NK-92 treated with Interleukin-12 subunit alpha and Interleukin-12 subunit beta, amount 100 ng/mL, for 24 hours (cell line): ENCODE data around the gene SPAM1.
"Not testable (repeated sequence)": the region's sequence is repeated elsewhere in the genome, so short reads cannot be mapped to it uniquely, and the experiment has no call there.

ENCODE experiments used
- DNase-seq: peaks from one replicate; lab custom pipeline; 2025; lab: John Stamatoyannopoulos, UW

SPAM1 gene

GRCh38 chr7:123948136-123948535, 23.1 kb downstream of the SPAM1 start:
- no peak for DNase-seq

DNA sequence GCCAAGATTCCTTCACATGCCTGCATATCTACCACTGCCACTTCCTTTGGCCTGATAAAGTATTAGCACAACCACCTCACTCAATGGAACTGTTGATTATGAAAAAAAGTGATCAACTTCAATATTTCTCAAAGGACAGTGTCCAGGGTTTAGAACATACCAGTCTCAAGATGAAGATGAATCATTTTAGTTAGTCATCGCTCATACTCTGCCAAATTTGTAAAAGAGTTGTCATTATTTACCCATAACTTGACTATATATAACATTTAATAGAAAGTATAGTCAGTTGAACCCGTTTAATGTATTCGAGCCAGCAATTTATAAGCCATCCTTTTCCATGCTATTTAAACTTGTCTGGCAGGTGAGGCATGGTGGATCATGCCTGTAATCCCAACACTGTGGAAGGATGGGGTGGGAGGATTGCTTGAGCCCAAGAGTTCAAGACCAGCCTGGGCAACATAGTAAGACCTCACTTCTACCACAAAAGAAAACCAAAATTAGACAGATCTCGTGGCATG, 33.2 kb downstream of the SPAM1 start:
- DNase-seq: no peak

DNA sequence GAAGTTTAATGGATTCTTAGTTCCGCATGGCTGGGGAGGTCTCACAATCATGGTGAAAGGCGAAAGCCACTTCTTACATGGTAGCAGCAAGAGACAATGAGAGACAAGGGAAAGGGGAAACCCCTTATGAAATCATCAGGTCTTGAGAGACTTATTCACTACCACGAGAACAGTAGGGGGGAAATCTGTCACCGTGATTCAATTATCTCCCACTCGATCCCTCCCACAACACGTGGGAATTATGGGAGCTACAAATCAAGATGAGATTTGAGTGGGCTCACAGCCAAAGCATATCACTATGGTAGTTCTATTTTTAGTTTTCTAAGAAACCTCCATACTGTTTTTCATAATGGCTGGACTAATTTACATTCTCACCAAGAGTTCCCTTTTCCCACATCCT, 36.7 kb downstream of the SPAM1 start:
- no peak for DNase-seq

- DNase-seq: no peak
Observed at GRCh38 chr7:123966936-123967335, 41.9 kb downstream of the SPAM1 start.

GRCh38 chr7:123972045-123972444, 47.0 kb downstream of the SPAM1 start:
- DNase-seq: no peak

- no peak for DNase-seq
Observed at GRCh38 chr7:123972831-123973230, 47.8 kb downstream of the SPAM1 start.

- DNase-seq: no peak
Observed at GRCh38 chr7:123974326-123974908, 49.4 kb downstream of the SPAM1 start.

- no peak for DNase-seq
Observed at GRCh38 chr7:123975084-123975483, 50.0 kb downstream of the SPAM1 start.

- DNase-seq: no peak
Observed at GRCh38 chr7:123977081-123977480, 52.0 kb downstream of the SPAM1 start.

GRCh38 chr7:123979876-123980275, 54.8 kb downstream of the SPAM1 start:
- DNase-seq: no peak

- DNase-seq: no peak
Observed at GRCh38 chr7:123987445-123987844, 62.4 kb downstream of the SPAM1 start.

DNA sequence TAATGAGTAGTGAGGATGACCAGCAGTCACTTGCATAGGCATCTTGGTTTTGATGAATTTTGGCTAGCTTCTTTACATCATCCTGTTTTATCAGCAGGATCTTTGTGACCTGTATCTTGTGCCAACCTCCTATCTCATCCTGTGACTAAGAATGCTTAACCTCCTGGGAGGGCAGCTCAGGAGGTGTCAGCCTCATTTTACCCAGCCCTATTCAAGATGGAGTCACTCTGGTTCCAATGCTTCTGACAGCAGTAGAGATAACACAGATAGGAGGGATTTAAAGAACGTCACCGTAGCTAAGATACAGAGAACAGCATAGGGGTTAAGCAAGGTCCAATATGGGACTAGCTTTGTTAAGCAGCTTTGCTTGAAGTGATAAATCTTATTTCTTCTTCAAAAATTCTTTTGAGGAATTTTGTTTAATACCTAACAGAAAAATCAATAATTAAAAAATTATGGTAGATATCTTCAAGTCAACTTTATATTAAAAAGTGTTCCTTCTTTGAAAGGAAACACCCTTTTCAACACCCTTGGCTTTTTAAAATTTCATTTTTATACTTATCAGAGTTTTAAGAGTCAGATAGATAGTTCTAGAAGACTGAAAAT, 68.0 kb downstream of the SPAM1 start:
- DNase-seq: no peak

DNA sequence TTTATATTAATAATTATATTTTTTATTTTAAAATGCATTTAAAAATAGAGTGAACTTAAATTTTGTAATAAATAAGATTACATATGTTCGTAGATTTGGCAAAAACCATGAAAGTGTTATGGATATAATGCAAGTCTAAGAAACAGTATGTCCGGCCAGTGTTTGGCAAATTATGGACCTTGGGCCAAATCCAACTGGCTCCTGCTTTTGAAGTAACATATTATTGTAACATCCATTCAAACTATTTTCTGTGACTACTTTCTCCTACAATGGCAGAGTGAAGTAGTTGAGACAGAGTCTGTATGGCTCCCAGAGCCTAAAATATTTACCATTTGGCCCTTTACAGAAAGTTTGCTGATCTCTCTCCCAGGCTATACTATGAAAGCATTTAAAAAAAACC, 69.0 kb downstream of the SPAM1 start:
- no peak for DNase-seq

DNA sequence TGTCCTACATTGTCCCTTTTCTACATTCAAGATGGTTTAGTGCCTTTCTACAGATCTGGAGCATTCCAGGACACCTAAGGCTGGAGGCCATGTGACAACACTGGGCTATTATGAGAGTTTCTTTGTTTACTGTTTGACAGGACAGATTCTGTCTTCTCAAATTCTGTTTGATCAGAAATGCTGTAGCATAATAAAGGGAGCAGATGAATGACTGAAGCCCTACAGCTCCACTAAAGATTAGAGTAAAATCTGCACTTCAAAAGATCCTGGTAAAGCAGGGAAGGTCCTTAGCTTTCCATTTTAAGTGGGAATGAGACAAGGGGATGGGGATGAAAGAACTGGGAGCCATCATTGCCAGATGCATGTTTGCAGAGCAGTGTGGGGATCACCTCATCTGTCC, 69.4 kb downstream of the SPAM1 start:
- DNase-seq: no peak

DNA sequence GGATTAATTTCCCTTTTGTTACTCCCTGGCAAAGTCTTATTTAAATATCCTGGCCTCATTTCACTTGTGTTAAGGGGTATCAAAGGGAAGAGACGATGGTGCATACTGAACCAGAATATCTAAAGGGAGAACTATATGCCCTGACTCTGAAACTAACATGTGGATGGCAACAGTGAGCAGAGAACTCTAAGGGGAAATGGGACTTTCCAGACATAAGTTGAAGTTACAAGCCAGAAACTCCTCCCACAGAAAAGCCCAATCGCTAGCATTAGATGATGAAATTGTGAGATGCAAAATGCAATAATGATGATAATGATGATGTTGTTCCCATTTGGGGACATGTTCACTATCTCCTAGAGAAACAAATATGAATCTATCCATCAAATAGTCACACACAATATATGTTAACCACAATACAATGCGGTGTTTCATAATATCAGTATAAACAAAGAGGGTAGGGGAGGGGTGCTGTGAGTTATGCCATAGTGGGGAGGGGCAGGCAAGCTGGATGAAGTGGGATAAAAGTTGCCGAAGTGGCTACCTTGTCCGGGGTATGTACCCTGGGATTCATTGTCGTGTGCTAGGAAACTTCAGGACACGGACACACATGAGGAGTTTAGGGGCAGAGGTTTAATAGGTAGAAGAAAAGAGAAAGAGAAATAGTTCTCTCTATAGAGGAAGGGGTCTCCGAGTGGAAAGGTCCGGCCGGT, 70.7 kb downstream of the SPAM1 start:
- DNase-seq: no peak

DNA sequence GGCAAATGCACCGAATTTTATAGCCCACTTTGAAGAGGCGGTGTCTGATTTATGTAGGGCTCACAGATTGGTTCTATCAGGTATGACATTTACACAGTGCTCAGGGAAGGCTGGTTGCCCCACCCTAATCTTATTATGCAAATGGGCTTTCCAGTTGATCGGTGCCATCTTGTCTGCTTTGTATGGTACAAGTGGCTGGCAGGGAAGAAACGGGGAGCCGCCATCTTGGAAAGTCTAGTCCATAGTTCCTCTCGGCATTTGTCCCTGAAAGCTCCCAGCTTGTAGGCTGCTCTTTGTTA, 71.2 kb downstream of the SPAM1 start:
- DNase-seq: no peak

- DNase-seq: no peak
Observed at GRCh38 chr7:123998921-123999320, 73.9 kb downstream of the SPAM1 start.

GRCh38 chr7:123999703-124000102, 74.7 kb downstream of the SPAM1 start:
- no peak for DNase-seq

GRCh38 chr7:124008296-124008695, 83.3 kb downstream of the SPAM1 start:
- DNase-seq: not testable (repeated sequence)

DNA sequence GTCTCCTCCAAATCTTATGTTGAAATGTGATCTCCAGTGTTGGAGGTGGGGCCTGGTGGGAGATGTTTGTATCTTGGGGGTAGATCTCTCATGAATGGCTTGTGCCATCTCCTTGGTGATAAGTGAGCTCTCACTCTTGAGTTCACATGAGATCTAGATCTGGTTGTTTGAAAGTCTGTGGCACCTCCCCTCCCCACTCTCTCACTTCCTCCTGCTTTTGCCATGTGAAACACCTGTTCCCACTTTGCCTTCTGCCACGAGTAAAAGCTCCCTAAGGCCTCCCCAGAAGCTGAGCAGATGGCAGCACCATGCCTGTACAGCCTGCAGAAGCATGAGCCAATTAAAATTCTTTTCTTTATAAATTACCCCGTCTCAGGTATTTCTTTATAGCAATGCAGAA, 84.3 kb downstream of the SPAM1 start:
- DNase-seq: no peak
